ENCODE data around the gene HLF.

Gene HLF

GRCh38 chr17:55299890-55300289 lies 35.1 kb downstream of the HLF start:
- no peak overlapping the region for H3K4me3 ChIP-seq (ENCODE audit: low read depth, low read length)
- H3K27me3 ChIP-seq (ENCODE audit: control insufficient read depth, insufficient read depth, low read length), result no peaks in the 10 kb centered on the region
- no peaks in the 10 kb centered on the region for H3K9me3 ChIP-seq (ENCODE audit: control insufficient read depth, insufficient read depth, low read length)
- H3K9ac ChIP-seq (ENCODE audit: low read depth, low read length), result no peak overlapping the region
- H3K36me3 ChIP-seq (ENCODE audit: control insufficient read depth, insufficient read depth, low read length), result no peaks in the 10 kb centered on the region
- H3K4me1 ChIP-seq (ENCODE audit: control insufficient read depth, insufficient read depth, low read length), result no peaks in the 10 kb centered on the region

GRCh38 chr17:55300479-55301290 lies 35.9 kb downstream of the HLF start:
- Histone ChIP-seq H3K4me3 (ENCODE audit: low read depth, low read length) (no peak overlapping the region), H3K9me3 (ENCODE audit: control insufficient read depth, insufficient read depth, low read length) (no peaks in the 10 kb centered on the region), H3K9ac (ENCODE audit: low read depth, low read length) (no peak overlapping the region), H3K27me3 (ENCODE audit: control insufficient read depth, insufficient read depth, low read length) (no peaks in the 10 kb centered on the region), H3K36me3 (ENCODE audit: control insufficient read depth, insufficient read depth, low read length) (no peaks in the 10 kb centered on the region), H3K4me1 (ENCODE audit: control insufficient read depth, insufficient read depth, low read length) (no peaks in the 10 kb centered on the region)

- no peak overlapping the region for H3K9ac ChIP-seq (ENCODE audit: low read depth, low read length)
- no peak overlapping the region for H3K4me3 ChIP-seq (ENCODE audit: low read depth, low read length)
- no peaks in the 10 kb centered on the region for H3K36me3 ChIP-seq (ENCODE audit: control insufficient read depth, insufficient read depth, low read length)
- no peaks in the 10 kb centered on the region for H3K4me1 ChIP-seq (ENCODE audit: control insufficient read depth, insufficient read depth, low read length)
- no peaks in the 10 kb centered on the region for H3K27me3 ChIP-seq (ENCODE audit: control insufficient read depth, insufficient read depth, low read length)
- H3K9me3 ChIP-seq (ENCODE audit: control insufficient read depth, insufficient read depth, low read length), result no peaks in the 10 kb centered on the region
Observed at GRCh38 chr17:55301521-55302406, 37.0 kb downstream of the HLF start.

GRCh38 chr17:55302407-55302787 lies 37.6 kb downstream of the HLF start:
- Histone ChIP-seq H3K4me3 (ENCODE audit: low read depth, low read length) (no peak overlapping the region), H3K9ac (ENCODE audit: low read depth, low read length) (no peak overlapping the region), H3K9me3 (ENCODE audit: control insufficient read depth, insufficient read depth, low read length) (no peaks in the 10 kb centered on the region), H3K36me3 (ENCODE audit: control insufficient read depth, insufficient read depth, low read length) (no peaks in the 10 kb centered on the region), H3K4me1 (ENCODE audit: control insufficient read depth, insufficient read depth, low read length) (no peaks in the 10 kb centered on the region), H3K27me3 (ENCODE audit: control insufficient read depth, insufficient read depth, low read length) (no peaks in the 10 kb centered on the region)

- no peaks in the 10 kb centered on the region for H3K36me3 ChIP-seq (ENCODE audit: control insufficient read depth, insufficient read depth, low read length)
- no peaks in the 10 kb centered on the region for H3K4me1 ChIP-seq (ENCODE audit: control insufficient read depth, insufficient read depth, low read length)
- no peak overlapping the region for H3K9ac ChIP-seq (ENCODE audit: low read depth, low read length)
- no peaks in the 10 kb centered on the region for H3K9me3 ChIP-seq (ENCODE audit: control insufficient read depth, insufficient read depth, low read length)
- no peaks in the 10 kb centered on the region for H3K27me3 ChIP-seq (ENCODE audit: control insufficient read depth, insufficient read depth, low read length)
- H3K4me3 ChIP-seq (ENCODE audit: low read depth, low read length), result no peak overlapping the region
Observed at GRCh38 chr17:55303008-55303493, 38.3 kb downstream of the HLF start.

- no peaks in the 10 kb centered on the region for H3K27me3 ChIP-seq (ENCODE audit: control insufficient read depth, insufficient read depth, low read length)
- H3K9me3 ChIP-seq (ENCODE audit: control insufficient read depth, insufficient read depth, low read length), result no peaks in the 10 kb centered on the region
- H3K9ac ChIP-seq (ENCODE audit: low read depth, low read length), result no peak overlapping the region
- no peaks in the 10 kb centered on the region for H3K4me1 ChIP-seq (ENCODE audit: control insufficient read depth, insufficient read depth, low read length)
- no peaks in the 10 kb centered on the region for H3K36me3 ChIP-seq (ENCODE audit: control insufficient read depth, insufficient read depth, low read length)
- no peak overlapping the region for H3K4me3 ChIP-seq (ENCODE audit: low read depth, low read length)
Observed at GRCh38 chr17:55303701-55304145, 39.0 kb downstream of the HLF start.

GRCh38 chr17:55304171-55304859 lies 39.6 kb downstream of the HLF start:
- H3K9me3 ChIP-seq (ENCODE audit: control insufficient read depth, insufficient read depth, low read length), result no peaks in the 10 kb centered on the region
- no peak overlapping the region for H3K9ac ChIP-seq (ENCODE audit: low read depth, low read length)
- no peak overlapping the region for H3K4me3 ChIP-seq (ENCODE audit: low read depth, low read length)
- no peaks in the 10 kb centered on the region for H3K4me1 ChIP-seq (ENCODE audit: control insufficient read depth, insufficient read depth, low read length)
- no peaks in the 10 kb centered on the region for H3K36me3 ChIP-seq (ENCODE audit: control insufficient read depth, insufficient read depth, low read length)
- H3K27me3 ChIP-seq (ENCODE audit: control insufficient read depth, insufficient read depth, low read length), result no peaks in the 10 kb centered on the region

- H3K36me3 ChIP-seq (ENCODE audit: control insufficient read depth, insufficient read depth, low read length), result no peaks in the 10 kb centered on the region
- no peaks in the 10 kb centered on the region for H3K9me3 ChIP-seq (ENCODE audit: control insufficient read depth, insufficient read depth, low read length)
- no peaks in the 10 kb centered on the region for H3K4me1 ChIP-seq (ENCODE audit: control insufficient read depth, insufficient read depth, low read length)
- no peak overlapping the region for H3K9ac ChIP-seq (ENCODE audit: low read depth, low read length)
- no peak overlapping the region for H3K4me3 ChIP-seq (ENCODE audit: low read depth, low read length)
- no peaks in the 10 kb centered on the region for H3K27me3 ChIP-seq (ENCODE audit: control insufficient read depth, insufficient read depth, low read length)
Observed at GRCh38 chr17:55305321-55306087, 40.7 kb downstream of the HLF start.

GRCh38 chr17:55307879-55308278 lies 43.1 kb downstream of the HLF start:
- no peaks in the 10 kb centered on the region for H3K36me3 ChIP-seq (ENCODE audit: control insufficient read depth, insufficient read depth, low read length)
- no peak overlapping the region for H3K9ac ChIP-seq (ENCODE audit: low read depth, low read length)
- H3K4me3 ChIP-seq (ENCODE audit: low read depth, low read length), result no peak overlapping the region
- H3K27me3 ChIP-seq (ENCODE audit: control insufficient read depth, insufficient read depth, low read length), result no peaks in the 10 kb centered on the region
- no peaks in the 10 kb centered on the region for H3K9me3 ChIP-seq (ENCODE audit: control insufficient read depth, insufficient read depth, low read length)
- no peaks in the 10 kb centered on the region for H3K4me1 ChIP-seq (ENCODE audit: control insufficient read depth, insufficient read depth, low read length)

GRCh38 chr17:55308613-55309391 lies 44.0 kb downstream of the HLF start:
- Histone ChIP-seq H3K9ac (ENCODE audit: low read depth, low read length) (no peak overlapping the region), H3K36me3 (ENCODE audit: control insufficient read depth, insufficient read depth, low read length) (no peaks in the 10 kb centered on the region), H3K4me1 (ENCODE audit: control insufficient read depth, insufficient read depth, low read length) (no peaks in the 10 kb centered on the region), H3K4me3 (ENCODE audit: low read depth, low read length) (no peak overlapping the region), H3K9me3 (ENCODE audit: control insufficient read depth, insufficient read depth, low read length) (no peaks in the 10 kb centered on the region), H3K27me3 (ENCODE audit: control insufficient read depth, insufficient read depth, low read length) (no peaks in the 10 kb centered on the region)
